ENCODE results near the gene RAB36.

DNA sequence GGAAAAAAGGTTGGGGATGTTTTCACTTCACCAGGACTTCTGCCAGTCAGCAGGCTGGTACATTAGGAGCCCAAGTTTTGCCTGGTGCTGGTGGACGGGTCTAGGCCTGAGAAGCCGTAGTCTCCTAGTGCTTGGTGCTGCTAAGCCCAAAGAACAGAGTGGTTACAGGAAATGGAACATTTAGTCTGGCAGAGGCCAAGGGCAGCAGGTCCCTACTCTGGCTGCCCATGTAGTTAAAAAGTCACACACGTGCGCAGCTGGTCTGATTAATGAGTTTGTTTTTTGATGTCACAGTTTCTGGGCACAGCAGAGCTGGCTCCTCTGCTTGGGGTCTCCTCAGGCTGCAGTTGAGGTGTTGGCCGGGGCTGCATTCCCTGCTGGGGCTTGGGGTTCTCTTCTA lies 55.6 kb downstream of the RAB36 start:
- TF ChIP-seq, protein P1, sequence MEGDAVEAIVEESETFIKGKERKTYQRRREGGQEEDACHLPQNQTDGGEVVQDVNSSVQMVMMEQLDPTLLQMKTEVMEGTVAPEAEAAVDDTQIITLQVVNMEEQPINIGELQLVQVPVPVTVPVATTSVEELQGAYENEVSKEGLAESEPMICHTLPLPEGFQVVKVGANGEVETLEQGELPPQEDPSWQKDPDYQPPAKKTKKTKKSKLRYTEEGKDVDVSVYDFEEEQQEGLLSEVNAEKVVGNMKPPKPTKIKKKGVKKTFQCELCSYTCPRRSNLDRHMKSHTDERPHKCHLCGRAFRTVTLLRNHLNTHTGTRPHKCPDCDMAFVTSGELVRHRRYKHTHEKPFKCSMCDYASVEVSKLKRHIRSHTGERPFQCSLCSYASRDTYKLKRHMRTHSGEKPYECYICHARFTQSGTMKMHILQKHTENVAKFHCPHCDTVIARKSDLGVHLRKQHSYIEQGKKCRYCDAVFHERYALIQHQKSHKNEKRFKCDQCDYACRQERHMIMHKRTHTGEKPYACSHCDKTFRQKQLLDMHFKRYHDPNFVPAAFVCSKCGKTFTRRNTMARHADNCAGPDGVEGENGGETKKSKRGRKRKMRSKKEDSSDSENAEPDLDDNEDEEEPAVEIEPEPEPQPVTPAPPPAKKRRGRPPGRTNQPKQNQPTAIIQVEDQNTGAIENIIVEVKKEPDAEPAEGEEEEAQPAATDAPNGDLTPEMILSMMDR (IDR thresholded peaks at IDR 0.05) = no peak
- TF ChIP-seq POLR2AphosphoS5 (IDR thresholded peaks at IDR 0.05) (no peak), POLR2A (IDR thresholded peaks at IDR 0.05) (no peak)
